Body of pancreas (tissue), 4 donors: ENCODE results near the gene ALPI.

ENCODE experiments used
- CTCF ChIP-seq, 7 experiments: fragments of 450-650 bp in 4 of 7; fragments of 200-600 bp in 3 of 7; sonication (generic) in 3 of 7; IDR thresholded peaks; one replicate each; pipeline ENCODE4 v1.5.1; 2016 to 2019; ENCODE audit warnings: antibody characterized with exemption in 7 of 7
- POLR2A ChIP-seq, 3 donors: fragments of 450-650 bp; IDR thresholded peaks; one replicate each; pipeline ENCODE4 v1.6.1; 2016; ENCODE audit warnings: antibody characterized with exemption in 3 of 3, mild to moderate bottlenecking in 2 of 3

GRCh38 chr2:232492963-232493700 lies 37.2 kb downstream of the ALPI start:
- TF ChIP-seq CTCF (IDR thresholded peaks at IDR 0.05) (no peak), POLR2A (IDR thresholded peaks at IDR 0.05) (no peak)
